ENCODE results near the gene GRM3.
"Not testable (repeated sequence)": the region's sequence is repeated elsewhere in the genome, so short reads cannot be mapped to it uniquely, and the experiment has no call there.

The GRM3 gene

GRCh38 chr7:86643561-86644281 lies at the start of gene GRM3:
Gene GRM3, plus strand, starts transcription at chr7:86643909. Its CDS starts 121,237 bp downstream, at chr7:86765146.
- no peak for DNase-seq (ENCODE audit: low read depth in 3 of 3)

GRCh38 chr7:86598311-86598710 lies 45.4 kb upstream of the GRM3 start:
- no peak for DNase-seq (ENCODE audit: low read depth in 3 of 3)

- DNase-seq (ENCODE audit: low read depth in 3 of 3), result no peak
These were observed 45.0 kb upstream of the GRM3 start for GRCh38 chr7:86598721-86599120.

- DNase-seq (ENCODE audit: low read depth in 3 of 3), result no peak
These were observed 43.0 kb upstream of the GRM3 start for GRCh38 chr7:86600506-86601290.

GRCh38 chr7:86615711-86616110 lies 28.0 kb upstream of the GRM3 start:
- not testable (repeated sequence) for DNase-seq (ENCODE audit: low read depth in 3 of 3)

- no peak for DNase-seq (ENCODE audit: low read depth in 3 of 3)
These were observed 844 bp downstream of the GRM3 start for GRCh38 chr7:86644282-86645224.

- DNase-seq (ENCODE audit: low read depth in 3 of 3), result no peak
These were observed 1.5 kb downstream of the GRM3 start for GRCh38 chr7:86645225-86645608.

GRCh38 chr7:86645676-86646276 lies 2.1 kb downstream of the GRM3 start:
- no peak for DNase-seq (ENCODE audit: low read depth in 3 of 3)

GRCh38 chr7:86647385-86648094 lies 3.8 kb downstream of the GRM3 start:
- DNase-seq (ENCODE audit: low read depth in 3 of 3), result no peak

GRCh38 chr7:86648169-86648568 lies 4.5 kb downstream of the GRM3 start:
- no peak for DNase-seq (ENCODE audit: low read depth in 3 of 3)

GRCh38 chr7:86653919-86654659 lies 10.4 kb downstream of the GRM3 start:
- DNase-seq (ENCODE audit: low read depth in 3 of 3), result no peak

- no peak for DNase-seq (ENCODE audit: low read depth in 3 of 3)
These were observed 14.2 kb downstream of the GRM3 start for GRCh38 chr7:86657948-86658347.

- no peak for DNase-seq (ENCODE audit: low read depth in 3 of 3)
These were observed 17.3 kb downstream of the GRM3 start for GRCh38 chr7:86660950-86661462.

- no peak for DNase-seq (ENCODE audit: low read depth in 3 of 3)
These were observed 20.8 kb downstream of the GRM3 start for GRCh38 chr7:86664486-86664885.

- DNase-seq (ENCODE audit: low read depth in 3 of 3), result no peak
These were observed 21.3 kb downstream of the GRM3 start for GRCh38 chr7:86664991-86665390.

GRCh38 chr7:86665669-86666068 lies 22.0 kb downstream of the GRM3 start:
- no peak for DNase-seq (ENCODE audit: low read depth in 3 of 3)

GRCh38 chr7:86667732-86668131 lies 24.0 kb downstream of the GRM3 start:
- DNase-seq (ENCODE audit: low read depth in 3 of 3), result no peak

GRCh38 chr7:86668315-86668714 lies 24.6 kb downstream of the GRM3 start:
- DNase-seq (ENCODE audit: low read depth in 3 of 3), result no peak

GRCh38 chr7:86687831-86688230 lies 44.1 kb downstream of the GRM3 start:
- no peak for DNase-seq (ENCODE audit: low read depth in 3 of 3)

- DNase-seq (ENCODE audit: low read depth in 3 of 3), result no peak
These were observed 45.7 kb downstream of the GRM3 start for GRCh38 chr7:86689363-86689762.

Measured in stimulated activated CD4-positive, alpha-beta T cell treated with anti-CD3 and anti-CD28 coated beads, TNF-alpha, amount 100 ng/mL, for 48 hours (primary cell).